AG20443 (cell line): ENCODE data around the gene FAM98C.
"Not testable (repeated sequence)": the region's sequence is repeated elsewhere in the genome, so short reads cannot be mapped to it uniquely, and the experiment has no call there.

Experiments used
- DNase-seq: peaks from one replicate; pipeline ENCODE4 v3.0.0; 2012; ENCODE audit warnings: low spot score, mixed read lengths

The FAM98C gene

GRCh38 chr19:38402967-38403674, at the start of gene FAM98C:
Gene FAM98C (plus strand): TSS chr19:38403093. CDS start chr19:38403154, 61 bp downstream.
- DNase-seq: peak; percentile 100

GRCh38 chr19:38355728-38356725, 46.9 kb upstream of the FAM98C start:
- no peak for DNase-seq

GRCh38 chr19:38358071-38358470, 44.8 kb upstream of the FAM98C start:
- no peak for DNase-seq

- no peak for DNase-seq
Observed at GRCh38 chr19:38359242-38360021, 43.5 kb upstream of the FAM98C start.

- no peak for DNase-seq
Observed at GRCh38 chr19:38360351-38360750, 42.5 kb upstream of the FAM98C start.

- DNase-seq: no peak
Observed at GRCh38 chr19:38360839-38361631, 41.9 kb upstream of the FAM98C start.

- DNase-seq: peak; percentile 91
Observed at GRCh38 chr19:38361633-38362075, 41.2 kb upstream of the FAM98C start.

GRCh38 chr19:38362076-38362945, 40.6 kb upstream of the FAM98C start:
- peak; percentile 90 for DNase-seq

GRCh38 chr19:38362946-38363688, 39.8 kb upstream of the FAM98C start:
- DNase-seq: not testable (repeated sequence)

- DNase-seq: no peak
Observed at GRCh38 chr19:38367041-38367440, 35.9 kb upstream of the FAM98C start.

- DNase-seq: no peak
Observed at GRCh38 chr19:38369584-38369983, 33.3 kb upstream of the FAM98C start.

GRCh38 chr19:38370299-38370698, 32.6 kb upstream of the FAM98C start:
- DNase-seq: no peak

- no peak for DNase-seq
Observed at GRCh38 chr19:38371081-38371480, 31.8 kb upstream of the FAM98C start.

GRCh38 chr19:38373907-38374331, 29.0 kb upstream of the FAM98C start:
- no peak for DNase-seq

- DNase-seq: peak; percentile 98
Observed at GRCh38 chr19:38374332-38375097, 28.4 kb upstream of the FAM98C start, which contains the start of gene PSMD8. Gene PSMD8 (plus strand): TSS chr19:38374571. CDS start chr19:38374602, 31 bp downstream.

GRCh38 chr19:38375098-38375493, 27.8 kb upstream of the FAM98C start:
- DNase-seq: no peak

- peak; percentile 43 for DNase-seq
Observed at GRCh38 chr19:38375748-38376147, 27.1 kb upstream of the FAM98C start.

- DNase-seq: no peak
Observed at GRCh38 chr19:38376576-38376975, 26.3 kb upstream of the FAM98C start.

GRCh38 chr19:38377052-38377451, 25.8 kb upstream of the FAM98C start:
- no peak for DNase-seq
